Cardiac fibroblast (primary cell): ENCODE results near the gene TULP4.
A peak's percentile ranks its signal among the peaks of the same experiment; 100 is the strongest.
"Not testable (repeated sequence)": the region's sequence is repeated elsewhere in the genome, so short reads cannot be mapped to it uniquely, and the experiment has no call there.

Source experiments
- DNase-seq, 2 donors: peaks; one replicate each; pipeline versions ENCODE4 v3.0.0 to v3.0.0-alpha.2; 2010; ENCODE audit warnings: low read depth in 2 of 2
- H3K4me3 ChIP-seq, 2 donors: replicated peaks in 1 of 2; 1 replicate in 1 of 2; 2 replicates in 1 of 2; pipeline ENCODE4 v1.5.1; 2011; ENCODE audit warnings: low read depth in 2 of 2, low read length in 2 of 2, mild to moderate bottlenecking in 2 of 2, moderate library complexity in 1 of 2
- CTCF ChIP-seq: IDR thresholded peaks from one replicate; pipeline ENCODE4 v1.5.1; 2011; ENCODE audit warnings: low read depth, mild to moderate bottlenecking, low read length, inconsistent platforms

The TULP4 gene

GRCh38 chr6:158340252-158340651 lies 28.0 kb downstream of the TULP4 start:
- DNase-seq: no peak
- H3K4me3 ChIP-seq: no peak overlapping the region
- no peak for TF ChIP-seq CTCF

DNA sequence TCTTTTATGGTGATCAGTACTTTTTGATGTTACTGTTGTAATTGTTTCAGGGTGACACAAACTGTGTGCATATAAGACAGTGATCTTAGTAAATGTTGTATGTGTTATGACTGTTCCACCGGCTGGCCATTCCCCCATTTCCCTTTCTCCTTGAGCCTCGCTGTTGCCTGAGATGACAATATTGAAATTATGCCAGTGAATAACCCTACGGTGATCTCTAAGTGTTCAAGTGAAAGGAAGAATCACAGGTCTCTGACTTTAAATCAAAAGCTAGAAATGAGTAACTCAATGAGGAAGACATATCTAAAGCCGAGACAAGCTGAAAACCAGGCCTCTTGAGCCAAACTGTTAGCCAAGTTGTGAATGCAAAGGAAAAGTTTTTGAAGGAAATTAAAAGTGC lies 32.3 kb downstream of the TULP4 start:
- no peak overlapping the region for H3K4me3 ChIP-seq
- no peak for DNase-seq
- TF ChIP-seq CTCF: no peak

GRCh38 chr6:158345444-158345843 lies 33.2 kb downstream of the TULP4 start:
- H3K4me3 ChIP-seq, DNase-seq: not testable (repeated sequence)

GRCh38 chr6:158347335-158347734 lies 35.1 kb downstream of the TULP4 start:
- no peak overlapping the region for H3K4me3 ChIP-seq
- DNase-seq: no peak
- TF ChIP-seq CTCF: peak; percentile 7

DNA sequence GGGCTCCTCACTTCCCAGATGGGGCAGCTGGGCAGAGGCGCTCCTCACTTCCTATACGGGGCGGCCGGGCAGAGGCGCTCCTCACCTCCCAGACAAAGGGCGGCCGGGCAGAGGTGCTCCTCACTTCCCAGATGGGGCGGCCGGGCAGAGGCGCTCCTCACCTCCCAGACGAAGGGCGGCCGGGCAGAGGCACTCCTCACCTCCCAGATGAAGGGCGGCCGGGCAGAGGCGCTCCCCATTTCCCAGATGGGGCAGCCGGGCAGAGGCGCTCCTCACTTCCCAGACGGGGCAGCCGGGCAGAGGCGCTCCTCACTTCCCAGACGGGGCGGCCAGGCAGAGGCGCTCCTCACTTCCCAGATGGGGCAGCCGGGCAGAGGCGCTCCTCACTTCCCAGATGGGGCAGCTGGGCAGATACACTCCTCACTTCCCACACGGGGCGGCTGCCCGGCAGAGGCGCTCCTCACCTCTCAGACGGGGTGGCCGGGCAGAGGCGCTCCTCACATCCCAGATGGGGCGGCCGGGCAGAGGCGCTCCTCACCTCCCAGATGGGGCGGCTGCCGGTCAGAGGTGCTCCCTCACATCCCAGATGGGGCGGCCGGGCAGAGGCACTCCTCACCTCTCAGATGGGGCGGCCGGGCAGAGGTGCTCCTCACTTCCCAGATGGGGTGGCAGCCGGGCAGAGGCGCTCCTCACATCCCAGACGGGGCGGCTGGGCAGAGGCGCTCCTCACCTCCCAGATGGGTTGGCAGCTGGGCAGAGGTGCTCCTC lies 36.7 kb downstream of the TULP4 start:
- H3K4me3 ChIP-seq, DNase-seq: not testable (repeated sequence)

DNA sequence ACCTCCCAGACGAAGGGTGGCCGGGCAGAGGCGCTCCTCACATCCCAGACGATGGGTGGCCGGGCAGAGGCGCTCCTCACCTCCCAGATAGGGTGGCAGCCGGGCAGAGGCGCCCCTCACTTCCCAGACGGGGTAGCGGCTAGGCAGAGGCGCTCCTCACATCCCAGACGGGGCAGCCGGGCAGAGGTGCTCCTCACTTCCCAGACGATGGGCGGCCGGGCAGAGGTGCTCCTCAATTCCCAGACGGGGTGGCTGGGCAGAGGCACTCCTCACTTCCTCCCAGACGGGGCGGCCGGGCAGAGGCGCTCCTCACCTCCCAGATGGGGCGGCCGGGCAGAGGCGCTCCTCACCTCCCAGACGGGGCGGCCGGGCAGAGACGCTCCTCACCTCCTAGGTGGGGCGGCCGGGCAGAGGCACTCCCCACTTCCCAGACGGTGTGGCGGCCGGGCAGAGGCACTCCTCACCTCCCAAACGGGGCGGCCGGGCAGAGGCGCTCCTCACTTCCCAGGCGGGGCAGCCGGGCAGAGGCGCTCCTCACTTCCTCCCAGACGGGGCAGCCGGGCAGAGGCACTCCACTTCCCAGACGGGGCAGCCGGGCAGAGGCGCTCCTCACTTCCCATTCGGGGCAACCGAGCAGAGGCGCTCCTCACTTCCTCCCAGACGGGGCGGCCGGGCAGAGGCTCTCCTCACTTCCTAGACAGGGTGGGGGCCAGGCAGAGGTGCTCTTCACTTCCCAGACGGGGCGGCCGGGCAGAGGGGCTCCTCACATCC lies 37.4 kb downstream of the TULP4 start:
- not testable (repeated sequence) for DNase-seq, H3K4me3 ChIP-seq

DNA sequence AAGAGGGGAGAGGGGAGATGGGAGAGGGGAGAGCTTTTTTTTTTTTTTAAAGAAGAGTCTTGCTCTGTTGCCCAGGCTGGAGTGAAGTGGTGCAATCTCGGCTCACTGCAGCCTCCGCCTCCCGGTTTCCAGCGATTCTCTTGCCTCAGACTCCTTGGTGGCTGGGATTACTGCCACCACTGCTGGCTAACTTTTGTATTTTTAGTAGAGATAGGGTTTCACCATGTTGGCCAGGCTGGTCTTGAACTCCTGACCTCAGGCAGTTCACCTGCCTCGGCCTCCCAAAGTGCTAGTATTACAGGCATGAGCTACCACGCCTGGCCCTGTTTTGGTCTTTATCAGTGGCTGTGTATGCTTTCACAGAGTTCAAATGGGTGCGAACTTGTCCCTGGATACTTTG lies 38.5 kb downstream of the TULP4 start:
- not testable (repeated sequence) for H3K4me3 ChIP-seq, DNase-seq

GRCh38 chr6:158353883-158354877 lies 41.9 kb downstream of the TULP4 start:
- no peak for TF ChIP-seq CTCF
- DNase-seq: peak; percentile 25 to 60

More at GRCh38 chr6:158353883-158354877, 41.9 kb downstream of the TULP4 start:
- H3K4me3 ChIP-seq: no peak overlapping the region
